HG03442 (cell line): ENCODE results near the gene SPAG16.

Experiments
- ATAC-seq: cut with Tn5 transposase; IDR thresholded peaks from one replicate; pipeline ENCODE4 v1.9.1; 2021; ENCODE audit warnings: mild to moderate bottlenecking, moderate library complexity; ENCODE audit not compliant: unreplicated experiment

SPAG16 gene

DNA sequence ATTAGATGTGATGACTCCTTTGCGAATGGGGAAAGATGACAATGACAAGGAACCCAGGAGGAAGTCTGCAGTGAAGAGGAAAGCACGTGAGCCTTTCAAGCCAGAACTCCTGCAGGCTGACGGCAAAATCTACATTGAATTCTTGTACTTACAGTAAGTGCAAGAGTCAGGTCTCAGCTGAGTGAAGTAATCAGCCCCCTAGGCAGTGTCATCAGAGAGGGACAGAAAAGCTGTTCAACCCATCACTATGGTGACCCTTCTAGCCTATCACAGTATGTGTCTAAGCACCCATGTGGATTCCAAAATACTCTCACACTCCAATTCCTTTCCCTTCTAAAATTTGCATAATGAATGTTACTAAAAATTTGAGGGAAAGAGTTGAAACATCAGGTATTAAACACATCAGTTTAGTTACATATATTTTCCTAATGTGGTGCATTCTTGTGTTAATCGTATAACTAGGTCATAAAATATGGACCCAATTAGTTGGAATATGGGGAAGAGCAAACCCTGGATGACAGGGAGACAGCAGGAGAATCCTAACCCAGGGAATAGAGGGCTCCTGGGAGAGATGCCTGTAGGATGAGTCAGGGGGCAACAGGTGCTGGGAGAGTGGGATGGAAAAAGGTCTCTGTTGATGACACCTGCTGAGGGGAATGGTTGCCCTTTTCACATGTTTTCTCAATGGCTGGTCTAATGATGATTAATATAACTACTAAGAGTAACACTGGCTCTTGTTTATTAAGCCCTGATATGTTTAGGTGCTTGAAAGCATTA, 1166.0 kb downstream of the SPAG16 start:
- ATAC-seq: no peak

DNA sequence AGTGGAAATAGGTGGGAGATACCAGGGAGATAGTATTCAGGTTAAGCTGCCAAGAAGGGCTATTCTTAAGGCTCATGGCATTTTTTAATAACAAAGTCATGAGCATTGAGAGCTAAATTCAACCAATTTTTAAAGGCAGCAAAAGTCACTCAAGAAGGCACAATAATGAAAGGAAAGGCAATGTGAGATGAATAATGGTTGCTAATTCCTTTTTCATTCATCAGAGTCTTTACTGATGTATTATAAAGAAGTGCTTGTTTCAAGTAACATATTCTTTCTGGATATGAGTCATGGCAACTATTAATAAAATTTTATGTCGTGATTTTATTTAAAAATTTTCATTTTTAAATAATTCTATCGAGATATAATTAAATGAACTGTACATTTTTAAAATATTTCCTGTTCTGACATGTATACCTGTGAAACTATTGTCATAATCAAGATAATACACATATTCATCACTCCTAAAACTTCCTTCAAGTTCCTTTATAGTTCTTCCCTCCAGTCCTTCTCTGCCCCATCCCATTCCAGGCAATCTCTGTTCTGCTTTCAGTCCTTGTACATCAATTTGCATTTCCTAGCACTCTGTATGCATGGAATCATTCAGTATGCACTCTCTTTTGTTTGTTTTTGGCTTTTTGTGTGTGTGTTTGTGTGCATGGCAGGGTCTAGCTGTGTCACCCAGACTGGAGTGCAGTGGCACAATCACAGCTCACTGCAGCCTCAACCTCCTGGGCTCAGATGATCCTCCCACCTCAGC, 1167.4 kb downstream of the SPAG16 start:
- ATAC-seq: no peak
